GM12873 (cell line): ENCODE measurements around the gene IFI6.
A peak's percentile ranks its signal among the peaks of the same experiment; 100 is the strongest.

ENCODE experiments used
- TF ChIP-seq, protein P1 (sequence below): IDR thresholded peaks from 2 replicates; pipeline ENCODE4 v1.5.1; 2012; ENCODE audit warnings: low read depth, mild to moderate bottlenecking, moderate library complexity, low read length, control low read depth; ENCODE audit not compliant: insufficient read depth; ENCODE audit errors: missing control alignments

Gene IFI6

DNA sequence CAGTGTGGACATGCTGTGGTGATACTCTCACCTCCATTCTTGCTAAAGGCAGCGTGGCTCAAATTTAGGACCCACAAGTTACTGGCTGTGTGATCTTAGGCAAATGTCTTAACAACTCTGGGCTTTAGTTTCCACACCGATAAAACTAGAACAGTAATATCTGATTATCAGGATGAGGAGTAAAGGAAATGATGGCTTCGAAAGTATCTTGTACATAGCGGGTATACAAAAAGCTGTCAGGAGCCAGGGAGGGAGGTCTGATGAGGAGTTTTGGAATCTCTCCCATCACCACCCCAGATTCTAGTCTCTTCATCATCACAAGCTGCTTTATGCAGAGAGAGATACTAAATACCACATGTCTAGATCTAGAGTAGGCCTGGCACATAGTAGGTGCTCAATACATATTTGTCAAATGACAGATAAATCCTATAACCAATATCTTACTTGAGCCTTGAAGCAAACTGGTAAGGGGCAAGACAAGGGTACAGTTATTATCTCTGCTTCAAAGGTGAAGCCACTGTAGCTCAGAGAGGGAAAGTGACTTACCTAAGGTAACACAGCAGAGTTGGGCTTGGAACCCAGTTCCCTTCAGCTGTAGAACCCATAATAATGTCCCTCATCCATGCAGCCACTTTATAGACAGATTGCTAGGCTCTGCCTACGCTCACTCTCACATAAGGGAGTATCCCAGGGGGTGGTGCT is 27.5 kb downstream of the IFI6 start:
- TF ChIP-seq, protein P1, sequence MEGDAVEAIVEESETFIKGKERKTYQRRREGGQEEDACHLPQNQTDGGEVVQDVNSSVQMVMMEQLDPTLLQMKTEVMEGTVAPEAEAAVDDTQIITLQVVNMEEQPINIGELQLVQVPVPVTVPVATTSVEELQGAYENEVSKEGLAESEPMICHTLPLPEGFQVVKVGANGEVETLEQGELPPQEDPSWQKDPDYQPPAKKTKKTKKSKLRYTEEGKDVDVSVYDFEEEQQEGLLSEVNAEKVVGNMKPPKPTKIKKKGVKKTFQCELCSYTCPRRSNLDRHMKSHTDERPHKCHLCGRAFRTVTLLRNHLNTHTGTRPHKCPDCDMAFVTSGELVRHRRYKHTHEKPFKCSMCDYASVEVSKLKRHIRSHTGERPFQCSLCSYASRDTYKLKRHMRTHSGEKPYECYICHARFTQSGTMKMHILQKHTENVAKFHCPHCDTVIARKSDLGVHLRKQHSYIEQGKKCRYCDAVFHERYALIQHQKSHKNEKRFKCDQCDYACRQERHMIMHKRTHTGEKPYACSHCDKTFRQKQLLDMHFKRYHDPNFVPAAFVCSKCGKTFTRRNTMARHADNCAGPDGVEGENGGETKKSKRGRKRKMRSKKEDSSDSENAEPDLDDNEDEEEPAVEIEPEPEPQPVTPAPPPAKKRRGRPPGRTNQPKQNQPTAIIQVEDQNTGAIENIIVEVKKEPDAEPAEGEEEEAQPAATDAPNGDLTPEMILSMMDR: no peak

DNA sequence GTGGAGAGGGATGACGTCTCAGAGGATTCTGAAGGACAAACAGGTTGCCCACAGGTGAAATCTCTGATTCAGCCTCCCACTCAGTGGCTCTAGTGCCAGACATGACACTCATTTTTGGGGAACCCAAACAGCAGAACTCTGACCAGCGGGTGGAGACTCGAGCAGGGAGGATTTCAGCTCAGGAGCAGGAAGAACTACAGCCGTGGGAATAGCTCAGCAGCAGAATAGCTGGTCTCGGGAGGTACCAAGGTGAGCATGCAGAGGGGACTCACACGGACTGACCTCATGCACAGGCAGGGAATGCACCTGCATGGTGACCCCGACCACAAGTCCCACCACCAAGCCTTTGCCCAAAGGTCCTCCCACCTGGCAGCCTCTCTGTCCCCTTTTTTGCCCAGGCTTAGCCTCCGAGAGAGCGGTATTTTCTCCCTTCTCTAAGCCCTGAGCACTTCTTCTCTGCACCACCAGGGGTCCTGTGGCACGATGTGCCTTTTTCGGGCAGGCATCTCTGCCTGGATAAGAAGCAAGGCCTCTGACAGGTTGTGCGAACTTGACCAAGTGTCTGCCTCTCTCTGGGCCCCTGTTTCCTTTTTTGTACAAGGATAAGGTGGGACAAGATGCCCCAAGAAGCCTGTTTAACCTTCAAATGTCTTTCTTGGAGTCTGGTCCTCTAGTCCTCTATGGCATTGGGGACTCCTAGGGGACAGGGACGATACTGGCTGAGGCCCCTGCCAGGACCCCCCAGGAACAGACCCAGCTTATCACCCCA is 28.2 kb downstream of the IFI6 start:
- TF ChIP-seq, protein P1: peak; percentile 95

DNA sequence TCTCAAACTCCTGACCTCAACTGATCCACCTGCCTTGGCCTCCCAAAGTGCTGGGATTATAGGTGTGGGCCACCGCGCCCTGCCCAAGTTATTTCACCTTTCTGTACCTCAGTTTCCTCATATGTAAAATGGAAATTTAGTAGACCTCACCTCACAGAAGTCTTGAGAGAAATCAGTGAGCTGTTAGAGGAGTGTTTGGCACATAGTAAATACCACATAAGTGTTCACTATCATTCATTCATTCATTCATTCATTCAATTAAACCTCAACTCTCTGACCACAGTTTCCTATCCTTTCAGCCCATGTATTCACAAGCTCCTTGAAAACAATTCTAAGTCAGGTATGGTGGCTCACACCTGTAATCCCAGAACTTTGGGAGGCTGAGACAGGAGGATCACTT is 33.2 kb downstream of the IFI6 start:
- TF ChIP-seq, protein P1: no peak

DNA sequence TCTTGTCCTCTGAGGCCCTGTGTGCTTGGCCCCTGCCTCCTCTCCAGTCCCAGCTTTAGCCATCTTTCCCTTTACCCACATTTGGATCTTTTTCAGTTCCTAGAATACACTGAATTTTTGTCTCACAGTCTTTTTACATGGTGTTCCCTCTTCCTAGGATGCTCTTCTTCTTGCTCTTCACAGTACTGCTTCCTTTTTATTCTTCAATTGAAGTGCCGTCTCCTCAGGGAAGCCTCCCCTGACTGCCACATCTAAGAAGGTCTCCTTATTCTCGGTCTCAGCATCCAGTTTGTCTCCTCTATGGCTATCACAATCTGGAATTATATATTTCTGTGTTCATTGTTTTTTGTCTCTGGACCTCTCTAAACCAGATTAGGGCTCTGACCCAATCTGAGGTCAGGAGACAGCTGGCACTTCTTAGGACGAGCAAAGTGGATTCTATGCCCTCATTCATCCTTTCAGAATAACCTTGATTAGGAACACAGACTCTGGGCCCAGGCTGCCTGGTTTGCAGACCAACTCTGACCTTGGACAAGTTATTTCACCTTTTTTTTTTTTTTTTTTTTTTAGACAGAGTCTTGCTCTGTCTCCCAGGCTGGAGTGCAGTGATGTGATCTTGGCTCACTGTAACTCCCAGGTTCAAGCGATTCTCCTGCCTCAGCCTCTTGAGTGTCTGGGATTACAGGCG is 33.8 kb downstream of the IFI6 start:
- TF ChIP-seq, protein P1: no peak

DNA sequence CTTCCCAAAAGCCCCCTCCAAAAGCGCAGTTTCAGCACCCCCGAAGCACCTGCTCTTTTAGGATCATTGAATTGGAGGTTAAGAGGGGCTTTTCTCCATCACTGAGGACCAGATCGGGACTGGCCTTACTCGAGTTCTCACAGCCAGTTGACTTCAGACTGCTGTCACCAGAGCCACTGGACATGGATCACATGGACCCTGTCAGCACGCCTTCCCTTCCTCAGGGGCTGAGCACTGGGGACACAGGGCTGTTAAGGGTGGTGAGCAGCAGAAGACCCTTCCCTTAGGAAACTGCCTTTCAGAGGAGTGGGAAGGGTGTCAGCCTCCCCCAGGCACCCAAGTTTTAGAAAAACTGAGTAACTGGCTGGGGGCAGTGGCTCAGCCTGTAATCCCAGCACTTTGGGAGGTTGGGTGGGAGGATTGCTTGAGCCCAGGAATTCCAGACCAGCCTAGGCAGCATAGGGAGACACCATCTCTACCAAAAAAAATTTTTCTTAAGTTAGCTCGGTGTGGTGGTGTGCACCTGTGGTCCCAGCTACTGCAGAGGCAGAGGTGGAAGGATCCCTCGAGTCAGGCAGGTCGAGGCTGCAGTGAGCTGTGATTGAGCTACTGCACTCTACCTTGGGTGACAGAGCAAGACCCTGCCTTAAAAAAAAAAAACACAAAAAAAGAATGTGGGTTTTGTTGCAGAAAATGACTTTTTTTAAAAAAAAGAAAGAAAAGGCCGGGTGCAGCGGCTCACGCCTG is 36.4 kb downstream of the IFI6 start:
- TF ChIP-seq, protein P1: no peak

DNA sequence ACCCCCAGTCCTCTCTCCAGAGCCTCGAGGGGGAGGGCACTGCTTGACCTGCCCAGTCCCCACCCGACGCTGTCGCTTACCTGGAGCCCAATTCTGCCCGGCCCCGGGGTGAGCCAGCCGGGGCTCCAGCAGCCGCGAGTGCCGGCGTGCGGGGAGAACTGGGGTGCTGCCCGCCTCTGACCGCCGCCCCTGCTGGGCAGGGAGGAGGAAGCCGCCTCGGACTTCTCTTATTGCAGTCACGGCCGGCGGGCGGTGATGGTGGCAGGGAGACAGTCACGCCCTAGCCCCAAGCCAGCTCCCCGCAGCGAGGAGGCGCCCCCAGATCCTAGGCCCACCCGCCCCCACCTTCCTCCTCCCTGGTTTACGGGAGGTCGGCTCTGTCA is 37.0 kb downstream of the IFI6 start, which contains the start of gene FGR:
FGR (minus strand) TSS at position 201 of the 383 bp plus-strand sequence. CDS start 11,269 bp downstream, outside the sequence.
- TF ChIP-seq, protein P1: no peak
